HL-60 (cell line): ENCODE results near the gene WDR49.

ENCODE experiments used
- DNase-seq, 2 experiments: peaks; one replicate each; pipeline ENCODE4 v3.0.0-alpha.2; 2010 to 2020; ENCODE audit warnings: low read depth in 1 of 2, low spot score in 1 of 2
- H3K27ac ChIP-seq: fragments of 250-450 bp; sonication (Bioruptor Pico); replicated peaks from 2 replicates; pipeline ENCODE4 v1.5.1; 2020; ENCODE audit warnings: mild to moderate bottlenecking, moderate library complexity
- H3K27me3 ChIP-seq: fragments of 250-450 bp; sonication (Bioruptor Pico); 2 replicates; pipeline ENCODE4 v1.5.1; 2021; ENCODE audit warnings: mild to moderate bottlenecking, moderate library complexity; ENCODE audit not compliant: insufficient read depth, poor library complexity, severe bottlenecking
- H3K4me3 ChIP-seq: replicated peaks from 2 replicates; pipeline ENCODE4 v1.5.1; 2011; ENCODE audit warnings: mild to moderate bottlenecking, control low read depth, low read length; ENCODE audit not compliant: insufficient read depth
- CTCF ChIP-seq: IDR thresholded peaks from one replicate; pipeline ENCODE4 v1.5.1; 2011; ENCODE audit warnings: low read length, control low read depth, inconsistent platforms; ENCODE audit not compliant: insufficient read depth
- GABPA ChIP-seq: IDR thresholded peaks from 2 replicates; pipeline ENCODE4 v1.6.1; 2012; ENCODE audit warnings: low read depth
- POLR2AphosphoS5 ChIP-seq: IDR thresholded peaks from 2 replicates; pipeline ENCODE4 v1.6.1; 2012; ENCODE audit warnings: low read depth
- REST ChIP-seq: IDR thresholded peaks from 2 replicates; pipeline ENCODE4 v1.6.1; 2012; ENCODE audit warnings: low read depth; ENCODE audit not compliant: insufficient replicate concordance
- SPI1 ChIP-seq: IDR thresholded peaks from 2 replicates; pipeline ENCODE4 v1.6.1; 2012; ENCODE audit warnings: low read depth, mild to moderate bottlenecking, borderline replicate concordance

The WDR49 gene

GRCh38 chr3:167559924-167560323 lies 93.8 kb downstream of the WDR49 start:
- Histone ChIP-seq H3K4me3 (no peak overlapping the region), H3K27ac (no peak overlapping the region), H3K27me3 (no peaks in the 10 kb centered on the region)
- DNase-seq = no peak
- no peak for TF ChIP-seq POLR2AphosphoS5
- no peak for TF ChIP-seq GABPA
- no peak for TF ChIP-seq CTCF
- no peak for TF ChIP-seq SPI1
- TF ChIP-seq REST = no peak

- Histone ChIP-seq H3K4me3 (no peak overlapping the region), H3K27me3 (no peaks in the 10 kb centered on the region), H3K27ac (no peak overlapping the region)
- no peak for DNase-seq
- TF ChIP-seq POLR2AphosphoS5 (no peak), SPI1 (no peak), GABPA (no peak), REST (no peak), CTCF (no peak)
These were observed 98.8 kb downstream of the WDR49 start for GRCh38 chr3:167554898-167555297.

GRCh38 chr3:167538081-167538480 lies 115.7 kb downstream of the WDR49 start:
- no peak for DNase-seq
- no peak overlapping the region for H3K4me3 ChIP-seq
- H3K27me3 ChIP-seq = no peaks in the 10 kb centered on the region
- H3K27ac ChIP-seq = no peak overlapping the region
- no peak for TF ChIP-seq CTCF
- no peak for TF ChIP-seq SPI1
- no peak for TF ChIP-seq REST
- TF ChIP-seq POLR2AphosphoS5 = no peak
- no peak for TF ChIP-seq GABPA
